NCI-H69 (cell line): ENCODE data around the gene COL18A1.
"Not testable (repeated sequence)": the region's sequence is repeated elsewhere in the genome, so short reads cannot be mapped to it uniquely, and the experiment has no call there.

ENCODE experiments used
- DNase-seq: peaks from one replicate; lab custom pipeline; 2025; lab: John Stamatoyannopoulos, UW

Gene COL18A1

DNA sequence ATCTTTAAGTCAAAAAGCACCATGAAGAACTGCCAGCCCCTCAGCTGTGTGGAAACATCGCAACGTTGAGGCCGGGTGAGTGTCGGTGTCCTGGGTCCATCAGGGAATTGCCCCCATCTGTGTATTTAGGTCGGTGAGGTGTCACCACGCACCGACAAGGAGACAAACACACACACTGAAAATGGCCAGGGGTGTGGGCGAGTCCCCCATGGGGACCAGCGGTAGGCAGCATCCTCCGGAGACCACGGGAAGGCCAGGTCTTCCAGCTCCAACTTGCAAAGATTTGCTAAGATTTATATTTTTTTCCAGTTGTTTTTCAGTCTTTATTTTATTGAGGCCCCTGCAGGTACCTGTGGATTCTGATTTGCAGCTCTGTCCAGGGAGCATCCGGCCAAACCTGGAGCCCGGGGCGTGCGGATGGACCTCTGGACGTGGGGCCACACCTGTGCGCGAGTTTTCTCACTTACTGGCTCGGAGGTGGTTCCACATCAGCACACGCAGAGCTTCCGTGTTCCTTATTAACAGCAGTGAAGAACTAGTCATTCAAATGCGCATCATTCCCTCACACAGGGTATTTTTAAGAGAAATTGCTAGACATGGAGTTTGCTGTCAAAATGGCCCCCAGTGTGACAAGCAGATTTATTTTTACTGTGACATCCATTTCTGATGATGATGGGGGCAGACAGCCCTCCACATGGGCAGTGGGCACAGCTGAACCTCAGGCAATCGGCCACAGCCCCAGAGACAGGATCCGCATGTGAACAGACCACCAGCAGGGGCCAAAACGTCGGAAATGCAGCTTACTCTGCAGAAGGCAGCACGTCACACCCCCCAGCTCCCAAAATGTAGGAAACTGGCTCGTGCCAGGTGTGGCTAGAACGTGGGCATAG is 154.5 kb downstream of the COL18A1 start:
- DNase-seq: no peak

DNA sequence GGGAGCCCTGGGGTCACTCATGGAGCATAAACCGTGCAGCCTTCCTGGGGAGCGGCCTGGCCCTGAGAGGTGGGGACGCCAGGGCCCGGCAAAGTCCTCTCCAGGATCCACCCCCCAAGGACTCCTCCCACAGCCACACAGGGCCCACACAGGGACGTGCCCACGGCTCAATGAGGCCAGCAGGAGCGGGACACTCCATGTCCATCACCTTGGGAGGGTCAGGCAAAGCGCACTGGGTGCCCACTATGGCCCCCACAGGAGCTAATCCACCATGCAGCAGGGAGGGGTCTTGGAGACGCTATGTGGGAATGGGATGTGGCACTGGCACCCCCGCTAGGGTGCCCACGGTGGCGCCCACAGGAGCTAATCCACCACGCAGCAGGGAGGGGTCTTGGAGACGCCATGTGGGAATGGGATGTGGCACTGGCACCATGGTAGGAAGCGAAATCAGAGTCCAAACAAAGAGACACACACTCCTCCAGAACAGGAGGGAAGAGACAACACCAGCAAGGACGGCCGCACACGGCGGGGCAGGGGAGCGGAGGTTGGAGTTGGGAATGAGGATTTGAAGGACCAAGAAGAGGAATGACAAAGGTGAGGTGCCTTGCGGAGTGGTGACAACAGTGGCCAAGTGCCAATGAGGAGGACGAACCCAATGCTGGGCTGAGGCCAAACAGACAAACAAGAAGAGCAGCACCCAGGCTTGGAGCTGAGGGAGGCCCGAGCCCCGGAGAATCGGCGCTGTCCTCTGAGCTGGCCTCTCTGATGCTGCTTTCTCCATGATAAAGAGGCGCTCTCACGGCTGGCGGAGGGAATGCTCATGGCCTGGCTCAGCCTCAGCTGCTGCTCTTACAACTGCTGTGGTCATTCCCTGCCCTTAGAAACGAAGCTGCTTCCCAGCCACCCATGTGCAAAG is 155.4 kb downstream of the COL18A1 start:
- no peak for DNase-seq

DNA sequence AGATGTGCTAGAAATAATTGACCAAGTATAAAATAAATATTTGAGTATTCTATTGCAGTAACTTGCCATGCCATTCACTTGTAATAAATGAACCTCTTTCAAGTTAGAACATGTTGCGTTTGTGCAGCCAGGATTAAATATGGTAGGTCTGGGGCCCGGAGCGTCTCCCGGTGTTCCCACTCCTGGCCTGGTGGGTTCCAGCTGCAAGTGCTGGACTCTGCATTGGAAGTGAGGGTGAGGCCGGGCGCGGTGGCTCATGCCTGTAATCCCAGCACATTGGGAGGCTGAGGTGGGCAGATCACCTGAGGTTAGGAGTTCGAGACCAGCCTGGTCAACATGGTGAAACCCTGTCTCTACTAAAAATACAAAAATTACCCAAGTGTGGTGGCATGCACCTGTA is 156.3 kb downstream of the COL18A1 start:
- not testable (repeated sequence) for DNase-seq

DNA sequence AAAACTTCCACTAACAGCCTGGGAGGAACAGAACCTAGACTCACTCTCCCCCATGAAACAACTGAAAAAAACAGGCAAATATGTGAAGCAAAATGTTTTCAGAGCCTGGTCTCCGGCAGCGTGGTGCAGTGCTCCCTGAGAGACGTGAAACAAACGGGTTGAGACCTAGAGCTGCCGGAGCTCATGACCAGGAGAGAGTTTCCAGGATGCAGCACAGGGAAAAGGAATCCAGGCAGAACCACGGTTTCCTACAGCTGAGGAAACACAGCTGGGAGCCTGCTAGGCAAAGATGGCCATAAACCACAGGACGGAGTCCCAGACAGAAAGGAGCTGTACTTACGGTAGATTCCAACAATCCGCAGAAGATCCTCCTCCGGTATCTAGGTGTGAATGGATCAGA is 157.4 kb downstream of the COL18A1 start:
- DNase-seq: no peak

DNA sequence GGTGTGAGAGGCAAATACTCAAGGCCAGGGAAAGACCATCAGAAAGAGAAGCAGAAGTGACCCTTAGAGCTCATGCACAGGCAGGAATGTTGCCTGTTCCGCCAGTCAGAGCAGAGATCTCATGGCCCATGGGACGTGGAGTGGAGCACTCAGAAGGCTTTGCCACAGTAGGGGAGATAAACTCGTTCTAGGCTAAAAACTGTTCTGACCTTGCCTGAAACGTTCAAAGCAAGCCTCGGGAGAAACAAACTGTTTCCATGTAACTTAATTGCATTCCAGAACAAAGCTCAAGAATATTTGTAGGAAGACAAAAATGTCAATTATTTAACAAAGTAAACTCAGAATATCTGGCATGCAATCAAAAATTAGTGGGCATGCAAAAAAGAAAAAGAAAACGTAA is 158.0 kb downstream of the COL18A1 start:
- DNase-seq: no peak
